ENCODE data around the gene SYCP2L. TPM values are rescaled to one million over a fixed set of nuclear protein-coding genes. Genes with fewer than 3 reads are reported as not detected.

SYCP2L gene
- total RNA-seq, 4 donors from 2014 or later, result 0.78 to 4.5 (median 1.8) TPM

DNA sequence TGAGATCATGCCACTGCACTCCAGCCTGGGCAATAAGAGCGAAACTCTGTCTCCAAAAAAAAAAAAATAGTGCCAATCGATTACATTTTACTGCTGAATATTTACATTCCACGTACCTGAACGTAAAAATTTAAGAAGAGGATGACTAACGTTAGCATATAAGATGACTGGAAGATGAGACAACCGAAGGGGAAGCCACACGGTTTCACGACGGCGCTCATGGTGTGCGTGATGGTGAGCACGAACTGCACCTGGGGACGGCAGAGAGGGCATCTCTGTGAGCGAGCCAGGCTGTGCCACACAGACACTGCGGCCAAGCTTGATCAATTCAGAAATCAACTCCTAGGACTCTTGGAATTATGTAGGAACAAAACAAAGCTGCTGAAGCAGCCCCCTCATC is 102.7 kb downstream of the SYCP2L start:
- Histone ChIP-seq H3K27me3 (no peaks in the 10 kb centered on the region), H3K4me3 (replicated peaks in 1 of 3) (no peak overlapping the region), H3K36me3 (no peaks in the 10 kb centered on the region), H3K9me3 (no peaks in the 10 kb centered on the region), H3K4me1 (no peaks in the 10 kb centered on the region), H3K27ac (no peak overlapping the region)
- WGBS, 2 donors, result 93 to 97% methylated on average over 15 of the region's 15 CpGs
- intact Hi-C loops (cut with DNase I), result no loop called here
- no peak for DNase-seq
- TF ChIP-seq POLR2A (IDR thresholded peaks at IDR 0.05), result no peak
- TF ChIP-seq, protein P1, sequence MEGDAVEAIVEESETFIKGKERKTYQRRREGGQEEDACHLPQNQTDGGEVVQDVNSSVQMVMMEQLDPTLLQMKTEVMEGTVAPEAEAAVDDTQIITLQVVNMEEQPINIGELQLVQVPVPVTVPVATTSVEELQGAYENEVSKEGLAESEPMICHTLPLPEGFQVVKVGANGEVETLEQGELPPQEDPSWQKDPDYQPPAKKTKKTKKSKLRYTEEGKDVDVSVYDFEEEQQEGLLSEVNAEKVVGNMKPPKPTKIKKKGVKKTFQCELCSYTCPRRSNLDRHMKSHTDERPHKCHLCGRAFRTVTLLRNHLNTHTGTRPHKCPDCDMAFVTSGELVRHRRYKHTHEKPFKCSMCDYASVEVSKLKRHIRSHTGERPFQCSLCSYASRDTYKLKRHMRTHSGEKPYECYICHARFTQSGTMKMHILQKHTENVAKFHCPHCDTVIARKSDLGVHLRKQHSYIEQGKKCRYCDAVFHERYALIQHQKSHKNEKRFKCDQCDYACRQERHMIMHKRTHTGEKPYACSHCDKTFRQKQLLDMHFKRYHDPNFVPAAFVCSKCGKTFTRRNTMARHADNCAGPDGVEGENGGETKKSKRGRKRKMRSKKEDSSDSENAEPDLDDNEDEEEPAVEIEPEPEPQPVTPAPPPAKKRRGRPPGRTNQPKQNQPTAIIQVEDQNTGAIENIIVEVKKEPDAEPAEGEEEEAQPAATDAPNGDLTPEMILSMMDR (IDR thresholded peaks at IDR 0.05), result no peak

DNA sequence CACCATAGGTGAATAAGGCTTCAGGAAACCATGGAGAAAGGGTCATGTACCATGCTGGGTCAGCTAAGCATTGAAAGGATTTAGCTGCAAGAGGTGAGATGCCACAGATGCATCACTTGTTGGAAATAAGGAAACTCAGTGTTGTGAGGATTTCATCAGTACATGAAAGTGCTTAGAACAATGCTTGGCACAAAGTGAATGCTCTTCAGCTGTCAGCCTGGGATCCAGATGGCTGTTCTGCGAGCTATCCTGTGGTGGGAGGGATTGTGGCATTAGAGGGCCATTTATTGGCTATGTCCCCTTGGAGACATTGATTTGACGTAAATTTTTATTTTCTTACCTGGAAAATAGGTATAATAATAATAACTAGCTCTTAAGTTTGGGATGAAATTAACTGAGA is 104.3 kb downstream of the SYCP2L start:
- no peaks in the 10 kb centered on the region for H3K27me3 ChIP-seq
- no peaks in the 10 kb centered on the region for H3K9me3 ChIP-seq
- H3K4me1 ChIP-seq, result no peaks in the 10 kb centered on the region
- H3K27ac ChIP-seq, result no peak overlapping the region
- no peaks in the 10 kb centered on the region for H3K36me3 ChIP-seq
- no peak overlapping the region for H3K4me3 ChIP-seq (replicated peaks in 1 of 3)
- 42 to 64% methylated on average over 2 of the region's 2 CpGs for WGBS, 2 donors
- TF ChIP-seq, protein P1 (IDR thresholded peaks at IDR 0.05), result no peak
- TF ChIP-seq POLR2A (IDR thresholded peaks at IDR 0.05), result no peak
- intact Hi-C loops (cut with DNase I), result no loop called here
- no peak for DNase-seq

DNA sequence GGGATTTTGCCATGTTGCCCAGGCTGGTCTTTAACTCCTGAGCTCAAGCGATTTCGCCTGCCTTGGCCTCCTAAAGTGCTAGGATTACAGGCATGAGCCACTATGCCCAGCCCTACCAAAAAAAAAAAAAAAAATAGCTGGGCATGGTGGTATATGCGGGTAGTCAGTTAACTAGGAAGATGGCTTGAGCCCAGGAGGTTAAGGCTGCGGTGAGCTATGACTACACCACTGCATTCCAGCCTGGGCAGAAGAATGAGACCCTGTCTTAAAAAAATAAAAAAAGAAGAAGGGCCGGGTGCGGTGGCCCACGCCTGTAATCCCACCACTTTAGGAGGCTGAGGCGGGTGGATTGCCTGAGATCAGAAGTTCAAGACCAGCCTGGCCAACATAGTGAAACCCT is 107.0 kb downstream of the SYCP2L start:
- no peaks in the 10 kb centered on the region for H3K4me1 ChIP-seq
- DNase-seq, result no peak
- intact Hi-C loops (cut with DNase I), result no loop called here
- no peaks in the 10 kb centered on the region for H3K36me3 ChIP-seq
- no peak overlapping the region for H3K4me3 ChIP-seq (replicated peaks in 1 of 3)
- TF ChIP-seq, protein P1 (IDR thresholded peaks at IDR 0.05), result no peak
- no peak for TF ChIP-seq POLR2A (IDR thresholded peaks at IDR 0.05)
- no peaks in the 10 kb centered on the region for H3K27me3 ChIP-seq
- no peak overlapping the region for H3K27ac ChIP-seq
- 94% methylated on average over 8 of the region's 8 CpGs for WGBS, 2 donors
- no peaks in the 10 kb centered on the region for H3K9me3 ChIP-seq

DNA sequence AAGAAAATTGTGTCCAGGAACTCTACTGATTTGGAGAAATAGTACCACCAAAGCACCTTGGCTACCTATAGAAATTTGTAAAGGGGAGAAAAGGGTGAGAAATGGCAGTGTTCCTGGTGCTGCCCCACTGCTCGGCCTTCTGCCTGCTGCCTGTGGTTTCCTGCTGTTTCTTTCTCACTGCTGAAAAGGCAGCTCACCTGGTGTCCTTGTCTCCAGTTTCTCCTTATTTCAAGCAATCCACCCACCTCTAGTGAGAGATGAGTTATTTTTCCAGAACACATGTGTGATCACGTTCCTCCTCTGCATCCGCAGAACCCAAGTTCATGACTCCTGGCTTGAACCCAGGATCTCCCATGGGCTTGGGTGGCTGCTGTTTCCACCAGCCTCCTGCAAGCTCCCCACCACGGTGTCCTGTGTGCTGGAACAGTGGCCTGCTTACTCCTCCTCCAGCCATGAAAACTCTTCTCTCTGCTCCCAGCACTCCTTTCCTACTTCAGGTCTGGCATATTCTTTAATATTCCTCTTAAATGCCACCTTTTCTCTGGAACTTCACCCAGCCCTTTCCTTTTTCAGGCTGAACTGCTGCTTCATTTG is 108.4 kb downstream of the SYCP2L start:
- 79 to 80% methylated on average over 4 of the region's 4 CpGs for WGBS, 2 donors

DNA sequence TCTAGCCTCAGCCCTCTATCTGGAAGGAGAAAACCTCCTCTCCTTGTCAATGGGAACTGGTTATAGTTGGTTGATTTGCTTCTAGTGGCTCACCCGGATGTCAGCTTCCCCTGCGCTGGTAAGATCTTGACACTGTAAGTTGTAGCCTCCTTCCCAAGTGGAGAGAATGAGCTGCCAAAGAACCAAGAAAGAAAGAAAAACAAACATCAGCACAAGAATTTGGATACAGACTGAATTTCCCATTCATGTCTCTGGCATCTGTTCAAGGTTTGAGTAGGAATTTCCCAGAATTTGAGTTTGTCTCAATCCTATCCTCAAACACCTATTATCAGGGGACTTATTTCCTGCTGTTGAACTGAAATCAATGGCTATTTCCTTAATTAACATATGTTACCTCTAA is 113.1 kb downstream of the SYCP2L start:
- DNase-seq, result peak; percentile 9 to 30
- intact Hi-C loops (cut with DNase I), result no loop called here
- Histone ChIP-seq H3K27me3 (no peaks in the 10 kb centered on the region), H3K9me3 (no peaks in the 10 kb centered on the region), H3K27ac (no peak overlapping the region), H3K4me3 (replicated peaks in 1 of 3) (no peak overlapping the region), H3K36me3 (no peaks in the 10 kb centered on the region), H3K4me1 (peaks cover 0 to 5% of the 10 kb centered on the region in 2 donors)
- TF ChIP-seq POLR2A (IDR thresholded peaks at IDR 0.05), result no peak
- TF ChIP-seq, protein P1 (IDR thresholded peaks at IDR 0.05), result no peak
- 19 to 23% methylated on average over 2 of the region's 2 CpGs for WGBS, 2 donors

More for the DNA sequence above, 108.4 kb downstream of the SYCP2L start:
- intact Hi-C loops (cut with DNase I), result no loop called here
- Histone ChIP-seq H3K4me3 (replicated peaks in 1 of 3) (no peak overlapping the region), H3K4me1 (peaks cover 0 to 5% of the 10 kb centered on the region in 2 donors), H3K27me3 (no peaks in the 10 kb centered on the region), H3K36me3 (no peaks in the 10 kb centered on the region), H3K27ac (no peak overlapping the region), H3K9me3 (no peaks in the 10 kb centered on the region)
- TF ChIP-seq POLR2A (IDR thresholded peaks at IDR 0.05), result no peak
- TF ChIP-seq, protein P1 (IDR thresholded peaks at IDR 0.05), result no peak
- DNase-seq, result no peak
